ENCODE results near the gene TNS1. TPM values are rescaled to one million over a fixed set of nuclear protein-coding genes. Genes with fewer than 3 reads are reported as not detected.

TNS1 gene
- total and polyA plus RNA-seq, 2 donors from 2014 or later, result 44.8 to 471 TPM

- no peaks in the 10 kb centered on the region for H3K9me3 ChIP-seq (ENCODE audit: control insufficient read depth in 2 of 3, insufficient read depth in 1 of 3, low read length in 3 of 3)
- no peak overlapping the region for H3K27ac ChIP-seq (ENCODE audit: low read depth in 2 of 2, low read length in 2 of 2)
- no peaks in the 10 kb centered on the region for H3K36me3 ChIP-seq (ENCODE audit: control insufficient read depth in 2 of 3, insufficient read depth in 3 of 3, low read length in 3 of 3)
- TF ChIP-seq CTCF (IDR thresholded peaks at IDR 0.05; ENCODE audit: borderline replicate concordance, extremely low read depth, insufficient read depth), result no peak
- H3K4me1 ChIP-seq (ENCODE audit: control insufficient read depth in 2 of 3, insufficient read depth in 2 of 3, low read depth in 1 of 3, low read length in 3 of 3), result no peaks in the 10 kb centered on the region
- H3K4me3 ChIP-seq (ENCODE audit: low read length in 3 of 3), result no peak overlapping the region
- DNase-seq (no peak), FAIRE-seq (no peak)
- intact Hi-C loops (cut with DNase I), result no loop called here
- no peak overlapping the region for H3K9ac ChIP-seq (ENCODE audit: low read length in 3 of 3)
- no peaks in the 10 kb centered on the region for H3K27me3 ChIP-seq (ENCODE audit: control insufficient read depth, insufficient read depth, low read length)
These were observed 14.6 kb upstream of the TNS1 start for GRCh38 chr2:218017211-218018053.

- no peak for TF ChIP-seq CTCF (IDR thresholded peaks at IDR 0.05; ENCODE audit: borderline replicate concordance, extremely low read depth, insufficient read depth)
- no peak overlapping the region for H3K4me3 ChIP-seq (ENCODE audit: low read length in 3 of 3)
- intact Hi-C loops (cut with DNase I), result no loop called here
- H3K4me1 ChIP-seq (ENCODE audit: control insufficient read depth in 2 of 3, insufficient read depth in 2 of 3, low read depth in 1 of 3, low read length in 3 of 3), result no peaks in the 10 kb centered on the region
- no peak overlapping the region for H3K27ac ChIP-seq (ENCODE audit: low read depth in 2 of 2, low read length in 2 of 2)
- H3K27me3 ChIP-seq (ENCODE audit: control insufficient read depth, insufficient read depth, low read length), result no peaks in the 10 kb centered on the region
- no peaks in the 10 kb centered on the region for H3K36me3 ChIP-seq (ENCODE audit: control insufficient read depth in 2 of 3, insufficient read depth in 3 of 3, low read length in 3 of 3)
- FAIRE-seq (no peak), DNase-seq (peak in 1 of 5 donors; percentile 28)
- no peaks in the 10 kb centered on the region for H3K9me3 ChIP-seq (ENCODE audit: control insufficient read depth in 2 of 3, insufficient read depth in 1 of 3, low read length in 3 of 3)
- no peak overlapping the region for H3K9ac ChIP-seq (ENCODE audit: low read length in 3 of 3)
These were observed 14.0 kb upstream of the TNS1 start for GRCh38 chr2:218016810-218017209.

GRCh38 chr2:218015586-218016521, 13.1 kb upstream of the TNS1 start:
- intact Hi-C loops (cut with DNase I), result no loop called here
- Histone ChIP-seq H3K36me3 (ENCODE audit: control insufficient read depth in 2 of 3, insufficient read depth in 3 of 3, low read length in 3 of 3) (no peaks in the 10 kb centered on the region), H3K9ac (ENCODE audit: low read length in 3 of 3) (no peak overlapping the region), H3K4me1 (ENCODE audit: control insufficient read depth in 2 of 3, insufficient read depth in 2 of 3, low read depth in 1 of 3, low read length in 3 of 3) (no peaks in the 10 kb centered on the region), H3K4me3 (ENCODE audit: low read length in 3 of 3) (no peak overlapping the region), H3K27ac (ENCODE audit: low read depth in 2 of 2, low read length in 2 of 2) (no peak overlapping the region), H3K9me3 (ENCODE audit: control insufficient read depth in 2 of 3, insufficient read depth in 1 of 3, low read length in 3 of 3) (no peaks in the 10 kb centered on the region), H3K27me3 (ENCODE audit: control insufficient read depth, insufficient read depth, low read length) (no peaks in the 10 kb centered on the region)
- DNase-seq (peak in 2 of 5 donors; percentile 45 to 55), FAIRE-seq (no peak)
- no peak for TF ChIP-seq CTCF (IDR thresholded peaks at IDR 0.05; ENCODE audit: borderline replicate concordance, extremely low read depth, insufficient read depth)
